Fibroblast of skin of scalp (primary cell): ENCODE results near the gene KRTAP12-1.
"Not testable (repeated sequence)": the region's sequence is repeated elsewhere in the genome, so short reads cannot be mapped to it uniquely, and the experiment has no call there.

Experiments used
- DNase-seq: peaks from one replicate; pipeline ENCODE4 v3.0.0-alpha.2; 2013

Gene KRTAP12-1

DNA sequence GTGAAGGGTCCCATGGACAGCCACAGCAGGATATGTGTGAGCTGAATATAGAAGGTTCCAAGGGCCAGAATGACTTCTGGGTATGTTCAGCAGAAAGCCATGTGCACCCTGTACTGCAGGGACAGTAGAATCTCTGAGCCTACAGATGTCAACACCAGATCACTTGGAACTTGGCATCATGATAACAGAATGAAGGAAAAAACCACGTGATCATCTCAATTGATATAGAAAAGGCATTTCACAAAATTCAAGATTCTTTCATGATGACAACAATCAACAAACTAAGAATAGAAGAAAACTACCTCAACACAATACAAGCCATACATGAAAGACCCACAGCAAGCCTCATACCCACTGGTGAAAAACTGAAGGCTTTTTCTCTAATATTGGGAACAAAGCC lies 14.4 kb downstream of the KRTAP12-1 start:
- no peak for DNase-seq

DNA sequence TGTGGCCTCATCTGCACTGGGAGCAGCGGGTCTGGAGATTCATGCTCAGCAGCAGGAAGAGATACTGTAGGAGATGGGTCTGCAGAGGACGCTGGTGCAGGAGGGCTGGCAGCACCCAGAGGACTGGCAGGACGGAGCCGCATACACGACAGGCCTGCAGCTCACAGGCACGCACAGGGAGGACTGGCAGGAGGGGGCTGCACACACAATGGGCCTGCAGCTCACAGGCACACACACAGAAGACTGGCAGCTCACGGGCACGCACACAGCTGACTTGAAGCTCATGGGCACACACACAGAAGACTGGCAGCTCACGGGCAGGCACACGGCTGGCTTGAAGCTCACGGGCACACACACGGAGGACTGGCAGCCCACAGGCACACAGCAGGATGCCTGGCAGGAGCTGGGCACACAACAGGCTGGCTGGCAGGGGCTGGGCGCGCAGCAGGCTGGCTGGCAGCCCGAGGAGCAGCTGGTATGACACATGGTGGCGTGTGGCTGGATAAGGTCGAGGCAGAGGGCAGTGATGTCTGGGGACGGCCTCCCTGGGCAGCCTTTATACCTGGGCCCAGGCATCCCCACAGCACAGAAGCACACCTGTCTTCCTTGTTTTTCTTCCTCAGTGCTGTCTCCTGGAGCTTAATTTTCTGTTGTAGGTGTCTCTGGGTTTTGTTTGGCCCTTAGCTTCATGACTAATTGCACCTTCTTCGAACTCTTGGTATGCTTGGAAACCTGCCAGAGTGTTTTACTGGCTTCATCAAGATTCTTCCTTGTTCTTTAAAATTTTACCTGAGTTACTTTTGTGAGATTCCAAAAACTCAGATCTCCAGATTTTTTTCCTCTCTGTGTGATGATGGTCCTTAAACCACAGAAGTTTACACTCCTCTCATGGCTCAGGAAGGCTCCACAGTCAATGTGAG lies 15.3 kb downstream of the KRTAP12-1 start, which contains the start of gene KRTAP12-2:
TSS of gene KRTAP12-2 (minus strand) at position 527 of the 920 bp plus-strand sequence. CDS start at position 486, 41 bp downstream.
- DNase-seq = no peak

DNA sequence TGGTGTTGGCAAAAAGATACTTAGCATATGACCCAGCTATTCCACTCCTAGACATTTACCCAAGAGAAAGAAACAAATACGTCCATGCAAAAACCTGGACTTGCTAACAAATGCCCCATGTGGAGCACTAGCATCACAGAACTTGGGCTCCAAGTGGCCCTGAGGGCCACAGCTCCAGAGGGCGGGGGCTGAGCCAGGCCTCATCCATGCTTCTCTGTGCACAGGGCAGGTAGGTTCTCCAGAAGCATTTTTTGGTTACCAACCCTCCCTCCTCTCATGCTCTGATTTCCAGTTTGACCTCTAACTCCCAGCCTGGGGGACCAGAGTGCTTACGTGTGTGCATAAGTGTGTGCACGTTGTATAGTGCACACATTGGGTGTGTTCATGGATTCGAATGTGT lies 17.3 kb downstream of the KRTAP12-1 start:
- no peak for DNase-seq

DNA sequence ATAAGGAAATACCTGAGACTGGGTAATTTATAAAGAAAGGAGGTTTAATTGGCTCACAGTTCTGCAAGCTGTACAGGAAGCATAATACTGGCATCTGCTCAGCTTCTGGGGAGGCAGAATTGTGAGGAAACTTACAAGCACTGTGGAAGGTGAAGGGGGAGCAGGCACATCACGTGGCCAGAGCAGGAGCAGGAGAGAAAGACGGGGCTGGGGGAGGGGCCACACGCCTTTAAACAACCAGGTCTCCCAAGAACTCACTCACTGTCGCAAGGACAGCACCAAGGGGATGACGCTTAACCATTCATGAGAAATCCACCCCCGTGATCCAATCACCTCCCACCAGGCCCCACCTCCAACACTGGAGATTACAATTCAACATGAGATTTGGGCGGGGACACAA lies 20.4 kb downstream of the KRTAP12-1 start:
- not testable (repeated sequence) for DNase-seq

DNA sequence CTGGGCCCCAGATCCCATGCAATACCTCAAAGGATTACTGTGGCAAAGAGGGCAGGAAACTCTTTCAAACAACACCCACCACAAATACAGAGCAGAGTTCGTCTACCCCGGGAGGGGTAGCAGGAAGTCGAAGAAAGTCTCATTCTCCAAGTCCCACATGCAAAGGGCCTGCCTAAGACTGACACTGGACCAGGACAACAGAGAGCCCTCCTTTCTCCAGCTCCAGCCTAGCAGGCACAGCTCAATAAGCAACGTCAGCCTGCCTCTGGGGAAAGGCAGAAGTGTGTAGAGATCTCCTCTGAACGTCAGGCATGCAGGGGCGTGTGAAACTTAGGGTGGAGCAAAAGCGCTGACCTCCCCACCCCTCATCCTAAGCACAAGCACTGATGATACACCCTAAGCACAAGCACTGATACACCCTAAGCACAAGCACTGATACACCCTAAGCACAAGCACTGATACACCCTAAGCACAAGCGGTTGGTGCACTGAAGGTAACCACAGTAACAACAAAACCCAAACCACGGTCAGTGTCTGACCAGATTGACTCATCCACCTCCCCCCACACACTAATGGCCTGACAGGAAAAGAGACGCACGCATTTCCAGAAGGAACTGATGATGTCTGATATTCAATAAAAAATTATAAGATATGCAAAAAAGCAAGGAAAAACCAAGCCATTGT lies 22.9 kb downstream of the KRTAP12-1 start:
- DNase-seq = no peak

DNA sequence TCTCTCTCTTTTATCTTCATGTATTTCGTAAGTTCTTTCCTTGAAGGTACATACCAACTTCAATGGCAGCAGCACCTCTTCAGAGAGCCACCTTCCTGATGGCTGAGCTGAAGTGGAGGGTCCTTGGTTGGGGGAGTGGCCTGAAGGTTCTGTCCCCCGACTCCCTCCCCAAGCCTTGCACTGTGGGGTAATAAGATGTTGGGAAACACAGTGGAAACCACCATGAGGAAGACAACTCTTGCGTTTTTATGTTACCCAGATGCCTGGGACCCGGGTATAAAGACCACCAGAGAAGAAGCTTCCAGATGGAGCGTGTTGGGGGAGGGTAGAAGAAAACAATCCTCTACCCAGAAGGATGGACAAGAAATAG lies 23.4 kb downstream of the KRTAP12-1 start:
- no peak for DNase-seq

DNA sequence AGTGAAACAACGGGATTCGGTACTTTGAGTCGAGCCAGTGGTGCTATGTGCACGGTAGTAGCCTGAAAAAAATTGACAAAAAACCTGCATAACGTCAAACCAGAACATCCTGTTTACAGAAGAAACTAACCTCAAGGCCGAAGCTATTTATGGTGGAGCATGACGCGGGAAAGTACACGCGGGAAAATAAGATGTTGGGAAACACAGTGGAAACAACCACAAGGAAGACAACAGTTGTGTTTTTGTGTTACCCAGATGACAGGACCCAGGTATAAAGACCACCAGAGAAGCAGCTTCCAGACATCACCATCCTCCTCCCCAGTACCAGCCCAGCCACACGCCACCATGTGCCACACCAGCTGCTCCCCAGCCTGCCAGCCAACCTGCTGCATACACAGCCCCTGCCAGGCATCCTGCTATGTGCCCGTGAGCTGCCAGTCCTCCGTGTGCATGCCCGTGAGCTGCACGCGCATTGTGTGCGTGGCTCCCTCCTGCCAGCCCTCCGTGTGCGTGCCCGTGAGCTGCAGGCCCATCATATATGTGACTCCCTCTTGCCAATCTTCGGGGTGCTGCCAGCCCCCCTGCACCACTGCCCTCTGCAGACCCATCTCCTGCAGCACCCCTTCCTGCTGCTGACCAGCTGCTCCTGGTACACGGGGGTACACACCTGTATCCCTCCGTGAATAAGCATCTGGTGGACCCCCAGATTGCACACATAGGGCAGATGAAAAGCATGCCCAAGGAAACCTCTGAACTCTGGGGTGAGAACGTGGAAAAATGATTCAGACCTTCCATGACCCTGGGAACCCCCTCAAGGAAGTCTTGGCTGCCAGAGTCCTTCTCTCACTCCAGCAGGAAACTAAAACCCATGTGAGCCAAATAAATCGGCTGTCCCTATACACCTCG lies 24.1 kb downstream of the KRTAP12-1 start, which contains the start of gene KRTAP12-3:
TSS of gene KRTAP12-3 (plus strand) at position 298 of the 906 bp plus-strand sequence. CDS start at position 346, 48 bp downstream.
- no peak for DNase-seq

DNA sequence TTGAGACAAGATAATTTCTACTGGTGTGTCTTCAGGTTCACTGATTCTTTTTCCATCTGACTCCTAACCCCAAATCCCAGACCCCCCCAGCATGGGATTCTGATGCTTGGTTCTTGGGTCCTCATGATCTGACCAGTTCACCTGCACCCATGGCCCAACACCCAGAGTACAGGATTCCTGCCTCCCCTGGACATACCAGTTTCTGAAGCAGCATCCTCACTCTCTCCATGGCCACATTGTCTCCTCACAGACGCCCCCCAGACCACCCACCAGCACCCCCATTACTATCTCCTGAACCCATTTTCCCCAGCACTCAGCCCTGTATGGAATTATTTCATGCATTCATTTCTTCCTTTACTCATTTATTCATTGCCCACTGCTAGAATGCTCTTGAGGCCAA lies 25.1 kb downstream of the KRTAP12-1 start:
- DNase-seq = no peak

DNA sequence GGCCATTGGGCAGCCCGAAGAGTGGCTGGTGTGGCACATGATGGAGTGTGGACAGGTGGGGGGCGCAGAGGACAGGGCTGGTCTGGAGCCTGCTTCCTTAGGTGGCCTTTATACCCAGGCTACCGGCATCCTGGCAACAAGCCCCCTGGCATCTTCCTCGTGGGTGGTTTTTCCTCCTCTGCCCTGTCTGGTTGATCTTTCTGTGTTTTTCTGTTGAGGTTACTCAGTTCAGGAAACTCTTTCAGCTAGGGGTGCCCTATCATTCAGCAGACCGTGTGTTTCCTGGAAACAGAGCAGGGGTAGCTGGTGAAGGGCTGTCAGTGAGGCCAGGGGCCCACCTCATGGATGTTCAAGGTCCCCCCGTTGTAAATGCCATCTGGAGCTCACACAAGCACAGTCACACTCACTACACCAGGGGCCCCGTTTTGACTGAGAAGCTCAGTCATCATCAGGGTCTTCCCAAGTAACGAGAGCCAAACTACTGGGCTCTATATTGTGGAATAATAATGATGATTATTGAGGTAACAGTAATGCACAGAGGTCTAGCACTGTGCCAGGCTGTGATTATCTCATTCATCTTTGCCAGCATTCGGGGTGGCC lies 27.3 kb downstream of the KRTAP12-1 start, which contains the start of gene KRTAP12-4:
TSS of gene KRTAP12-4 (minus strand) at position 84 of the 600 bp plus-strand sequence. CDS start at position 39, 45 bp downstream.
- DNase-seq = no peak

DNA sequence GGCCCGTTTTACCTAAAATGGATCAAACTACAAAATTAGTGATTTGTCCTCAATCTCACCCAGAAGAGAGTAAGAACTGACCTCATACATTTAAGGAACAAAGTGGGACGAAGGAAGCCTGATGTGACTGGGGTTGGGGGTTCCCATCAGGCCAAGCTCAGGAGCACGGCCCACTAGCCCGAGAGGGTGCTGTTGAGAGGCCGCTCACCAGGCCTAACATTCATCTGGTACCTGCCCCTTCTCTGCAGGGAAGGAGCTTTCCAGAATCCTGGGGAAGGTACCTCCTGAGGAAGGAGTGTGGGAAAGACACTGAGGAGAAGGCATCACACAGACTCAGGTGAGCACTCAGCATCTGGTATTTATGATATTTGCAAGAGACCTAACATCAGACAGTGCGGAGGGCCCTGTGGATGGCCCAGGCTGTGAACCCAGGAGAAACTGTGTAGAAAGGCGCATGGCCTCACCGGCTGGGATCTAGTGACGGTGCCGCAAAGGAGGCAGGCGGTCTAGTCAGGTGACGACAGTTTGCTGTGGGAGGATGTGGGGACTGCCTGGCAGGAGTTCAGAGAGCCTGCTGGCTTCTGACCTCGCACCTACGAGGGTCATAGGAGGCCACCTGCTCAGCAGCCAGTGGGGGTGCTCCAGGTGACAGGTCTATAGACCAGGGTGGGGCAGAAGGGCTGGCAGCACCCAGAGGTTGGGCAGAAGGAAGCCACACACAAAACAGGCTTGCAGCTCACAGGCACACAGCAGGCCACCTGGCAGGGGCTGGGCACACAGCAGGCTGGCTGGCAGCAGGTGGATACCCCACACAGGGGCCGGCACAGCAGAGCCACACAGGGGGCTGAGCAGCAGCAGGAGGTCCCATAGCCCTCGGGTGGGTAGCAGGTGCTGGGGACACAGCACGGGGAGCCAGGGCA lies 28.0 kb downstream of the KRTAP12-1 start:
- DNase-seq = no peak

DNA sequence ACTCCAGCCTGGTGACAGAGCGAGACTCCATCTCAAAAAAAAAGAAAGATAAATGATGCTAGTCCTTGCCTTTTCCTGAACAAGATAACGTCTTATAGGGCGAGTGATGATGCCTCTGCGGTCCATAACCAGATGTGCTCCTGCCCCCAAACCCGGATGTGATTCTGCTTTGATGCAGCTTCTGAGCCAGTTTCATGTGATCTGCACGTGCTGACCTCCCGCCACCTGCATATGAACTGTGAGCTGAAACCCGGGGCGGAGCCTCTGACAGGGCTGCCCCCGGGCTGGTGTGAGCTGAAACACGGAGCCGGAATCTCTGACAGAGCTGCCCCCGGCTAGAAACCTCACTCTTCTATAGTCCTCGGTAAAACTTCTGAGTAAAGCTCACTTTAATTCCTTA lies 28.8 kb downstream of the KRTAP12-1 start:
- DNase-seq = no peak

DNA sequence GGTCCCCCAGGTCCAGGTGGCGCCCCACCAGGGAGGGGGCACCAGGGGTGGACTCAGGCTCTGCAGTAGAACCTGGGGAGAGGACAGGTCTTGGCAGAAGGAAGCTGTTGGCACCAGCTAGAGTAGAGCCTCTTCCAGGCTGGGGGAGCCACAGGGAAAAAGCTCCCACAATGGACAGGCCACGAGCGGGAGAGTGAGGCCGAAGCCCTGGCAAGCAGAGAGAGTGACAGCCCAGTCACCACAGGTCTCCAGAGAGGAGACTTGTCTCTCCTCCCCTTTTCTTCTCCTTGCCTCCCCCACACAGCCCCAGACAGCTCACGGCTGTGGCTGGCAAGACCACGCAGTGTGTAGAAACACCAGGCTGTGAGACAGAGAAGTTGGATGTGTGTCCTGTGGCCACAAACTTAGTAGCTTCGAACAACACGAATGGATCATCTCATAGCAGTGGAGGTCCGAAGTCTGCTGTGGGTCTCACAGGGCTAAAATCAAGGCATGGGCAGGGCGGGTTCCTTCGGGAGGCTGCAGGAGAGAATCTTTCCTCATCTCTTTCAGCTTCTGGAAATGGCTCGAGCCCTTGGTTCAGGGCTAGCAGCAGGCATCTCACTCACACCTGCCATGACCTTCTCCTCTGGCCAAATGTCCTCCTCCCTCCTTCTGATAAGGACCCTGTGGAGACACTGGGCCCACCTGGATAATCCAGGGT lies 30.8 kb downstream of the KRTAP12-1 start:
- no peak for DNase-seq

DNA sequence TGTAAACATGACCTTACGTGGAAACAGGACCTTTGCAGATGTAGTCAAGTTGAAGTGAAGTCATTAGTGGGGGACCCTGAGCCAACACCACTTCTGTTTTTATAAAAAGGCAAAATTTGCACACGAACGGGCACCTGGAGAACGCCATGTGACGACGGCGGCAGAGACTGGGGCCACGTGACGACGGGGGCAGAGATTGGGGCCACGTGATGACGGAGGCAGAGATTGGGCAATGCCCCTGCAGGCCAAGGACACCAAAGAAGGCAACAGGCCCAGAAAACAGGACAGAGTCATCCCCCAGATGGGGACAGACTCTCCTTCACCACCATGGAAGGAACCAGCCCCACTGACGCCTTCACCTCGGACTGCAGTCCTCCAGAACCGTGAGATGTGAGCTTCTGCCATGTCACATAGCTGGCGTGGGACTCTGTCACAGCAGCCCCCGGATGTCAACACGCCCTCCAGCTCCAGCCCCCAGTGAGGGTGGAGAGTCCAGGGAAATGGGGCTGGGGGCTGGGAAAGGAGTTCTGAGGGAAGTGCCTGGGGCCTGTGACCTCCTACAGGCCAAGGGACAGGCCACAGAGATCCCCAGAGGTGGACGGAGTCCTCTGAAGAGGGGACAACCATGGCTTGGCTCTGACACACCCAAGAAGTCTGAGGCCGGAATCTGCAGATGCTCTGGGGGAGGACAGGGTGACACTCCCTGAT lies 31.5 kb downstream of the KRTAP12-1 start:
- no peak for DNase-seq

DNA sequence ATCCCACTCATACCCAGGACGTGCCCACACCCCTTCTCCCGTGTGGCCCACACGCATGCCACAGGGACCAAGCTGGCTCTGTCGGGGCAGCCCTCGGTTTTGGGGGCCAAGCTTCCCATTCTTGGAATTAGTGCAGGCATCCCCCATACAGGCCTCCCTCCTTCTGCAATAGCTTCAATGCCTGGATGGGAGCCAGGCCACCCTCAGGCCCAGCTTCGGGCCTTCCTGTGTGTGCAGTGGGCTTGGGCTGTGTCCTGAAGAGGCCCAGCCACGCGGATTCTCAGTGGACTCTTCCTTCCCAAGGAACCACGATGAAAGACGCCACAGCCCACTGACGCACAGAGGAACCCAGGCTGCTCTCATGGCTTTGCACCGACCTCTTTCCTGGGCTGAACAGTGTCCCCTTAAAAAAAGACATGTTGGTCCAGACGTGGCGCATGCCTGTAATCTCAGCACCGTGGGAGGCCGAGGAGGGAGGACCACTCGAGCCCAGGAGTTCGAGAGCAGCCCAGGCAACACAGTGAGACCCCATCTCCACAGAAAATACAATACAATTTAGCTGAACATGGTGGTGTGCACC lies 32.4 kb downstream of the KRTAP12-1 start:
- DNase-seq = no peak

DNA sequence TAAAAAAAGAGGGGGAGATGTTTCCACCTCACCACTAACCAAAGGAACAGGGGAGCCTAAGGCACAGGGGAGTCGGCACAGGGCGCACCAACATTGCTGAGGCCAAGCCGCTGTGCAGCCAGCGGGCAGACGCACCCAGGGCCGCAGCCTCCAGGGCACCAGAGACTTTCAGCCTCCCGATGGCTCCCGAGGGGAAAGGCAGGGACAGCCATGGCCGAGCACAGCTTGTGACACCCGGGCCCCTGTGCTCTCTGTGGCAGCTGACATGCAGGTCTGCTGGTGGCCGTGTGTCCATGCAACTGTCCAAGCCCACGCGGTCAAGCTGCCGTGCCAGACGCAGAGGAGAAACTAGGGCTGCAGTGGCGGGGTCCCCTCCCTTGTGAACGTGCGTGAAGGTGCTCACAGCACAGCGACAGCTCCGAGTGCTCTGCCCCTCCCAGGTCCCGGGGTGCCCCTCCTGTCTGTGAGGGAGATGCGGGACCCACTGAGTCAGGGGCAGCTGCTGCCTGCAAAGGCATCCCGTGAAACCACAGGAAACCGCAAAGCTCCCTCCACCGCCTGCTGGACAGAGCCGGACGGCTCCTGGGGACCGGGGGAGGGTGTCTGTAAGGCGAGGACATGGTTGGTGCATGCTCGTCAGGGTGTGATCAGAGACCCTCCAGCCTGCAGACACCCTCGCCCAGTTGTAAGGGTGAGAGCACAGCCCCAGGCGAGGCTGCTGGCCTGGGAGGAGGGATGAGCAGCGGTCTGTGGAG lies 33.2 kb downstream of the KRTAP12-1 start:
- no peak for DNase-seq

DNA sequence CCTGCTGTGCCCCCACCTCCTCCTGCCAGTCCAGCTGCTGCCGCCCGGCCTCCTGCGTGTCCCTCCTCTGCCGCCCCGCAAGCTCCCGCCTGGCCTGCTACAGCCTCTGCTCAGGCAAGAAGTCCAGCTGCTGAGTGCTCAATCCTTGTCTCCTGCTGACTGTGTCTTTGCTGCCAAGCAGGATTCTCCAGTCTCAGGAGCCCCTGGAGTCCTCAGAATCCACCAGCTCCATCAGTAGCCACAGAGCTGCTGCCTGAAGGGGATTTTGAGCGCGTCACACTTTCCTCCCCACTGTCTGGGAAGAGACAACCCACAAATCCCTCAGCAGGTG lies 34.8 kb downstream of the KRTAP12-1 start:
- DNase-seq = no peak

DNA sequence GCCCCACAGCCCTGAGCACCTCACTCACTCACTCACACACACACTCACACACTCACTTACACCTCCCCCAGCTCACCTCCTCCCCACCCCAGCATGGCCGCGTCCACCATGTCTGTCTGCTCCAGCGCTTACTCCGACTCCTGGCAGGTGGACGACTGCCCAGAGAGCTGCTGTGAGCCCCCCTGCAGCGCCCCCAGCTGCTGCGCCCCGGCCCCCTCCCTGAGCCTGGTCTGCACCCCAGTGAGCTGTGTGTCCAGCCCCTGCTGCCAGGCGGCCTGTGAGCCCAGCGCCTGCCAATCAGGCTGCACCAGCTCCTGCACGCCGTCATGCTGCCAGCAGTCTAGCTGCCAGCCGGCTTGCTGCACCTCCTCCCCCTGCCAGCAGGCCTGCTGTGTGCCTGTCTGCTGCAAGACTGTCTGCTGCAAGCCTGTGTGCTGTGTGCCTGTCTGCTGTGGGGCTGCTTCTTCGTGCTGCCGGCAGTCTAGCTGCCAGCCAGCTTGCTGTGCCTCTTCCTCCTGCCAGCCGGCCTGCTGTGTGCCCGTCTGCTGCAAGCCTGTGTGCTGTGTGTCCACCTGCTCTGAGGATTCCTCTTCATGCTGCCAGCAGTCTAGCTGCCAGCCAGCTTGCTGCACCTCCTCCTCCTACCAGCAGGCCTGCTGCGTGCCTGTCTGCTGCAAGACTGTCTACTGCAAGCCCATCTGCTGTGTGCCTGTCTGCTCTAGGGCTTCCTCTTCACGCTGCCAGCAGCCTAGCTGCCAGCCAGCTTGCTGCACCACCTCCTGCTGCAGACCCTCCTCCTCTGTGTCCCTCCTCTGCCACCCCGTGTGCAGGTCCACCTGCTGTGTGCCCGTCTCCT lies 35.4 kb downstream of the KRTAP12-1 start, which contains the start of gene KRTAP10-11:
TSS of gene KRTAP10-11 (plus strand) at position 49 of the 856 bp plus-strand sequence. CDS start at position 94, 45 bp downstream.
- not testable (repeated sequence) for DNase-seq
